HG02970 (cell line): ENCODE measurements around the gene CEP162.
"Not testable (repeated sequence)": the region's sequence is repeated elsewhere in the genome, so short reads cannot be mapped to it uniquely, and the experiment has no call there.

Experiments
- ATAC-seq: cut with Tn5 transposase; IDR thresholded peaks from one replicate; pipeline ENCODE4 v1.9.1; 2021; ENCODE audit warnings: mild to moderate bottlenecking, moderate library complexity, moderate number of reproducible peaks; ENCODE audit not compliant: unreplicated experiment, low FRiP score

The CEP162 gene

GRCh38 chr6:84093441-84094435 lies 133.7 kb downstream of the CEP162 start:
- no peak for ATAC-seq

GRCh38 chr6:84089552-84089951 lies 137.9 kb downstream of the CEP162 start:
- no peak for ATAC-seq

GRCh38 chr6:84089081-84089480 lies 138.4 kb downstream of the CEP162 start:
- ATAC-seq = no peak

GRCh38 chr6:84086545-84087429 lies 140.7 kb downstream of the CEP162 start:
- no peak for ATAC-seq

- ATAC-seq = no peak
Observed at GRCh38 chr6:84086056-84086455, 141.4 kb downstream of the CEP162 start.

- ATAC-seq = not testable (repeated sequence)
Observed at GRCh38 chr6:84084705-84085104, 142.7 kb downstream of the CEP162 start.

- ATAC-seq = no peak
Observed at GRCh38 chr6:84082689-84083265, 144.7 kb downstream of the CEP162 start.

GRCh38 chr6:84081222-84081621 lies 146.2 kb downstream of the CEP162 start:
- no peak for ATAC-seq

GRCh38 chr6:84078335-84078734 lies 149.1 kb downstream of the CEP162 start:
- no peak for ATAC-seq

- ATAC-seq = no peak
Observed at GRCh38 chr6:84077645-84078044, 149.8 kb downstream of the CEP162 start.

GRCh38 chr6:84074988-84075781 lies 152.3 kb downstream of the CEP162 start:
- ATAC-seq = no peak
